IMR-90 (cell line): ENCODE data around the gene ABCA9.

Experiments used
- BHLHE40 ChIP-seq: fragments of 150-350 bp; IDR thresholded peaks from 2 replicates; pipeline ENCODE4 v1.6.1; 2016; ENCODE audit warnings: mild to moderate bottlenecking, low read depth, low read length
- CEBPB ChIP-seq: IDR thresholded peaks from 2 replicates; pipeline ENCODE4 v1.6.1; 2012; ENCODE audit warnings: low read depth, low read length, improper control_type of control experiment
- CHD1 ChIP-seq: IDR thresholded peaks from 2 replicates; pipeline ENCODE4 v1.6.1; 2012; ENCODE audit warnings: low read depth, low read length, improper control_type of control experiment
- MAFK ChIP-seq: IDR thresholded peaks from 2 replicates; pipeline ENCODE4 v1.6.1; 2012; ENCODE audit warnings: low read depth, low read length, improper control_type of control experiment
- MAZ ChIP-seq: IDR thresholded peaks from 2 replicates; pipeline ENCODE4 v1.6.1; 2012; ENCODE audit warnings: low read depth, mild to moderate bottlenecking, low read length, improper control_type of control experiment, moderate library complexity, borderline replicate concordance
- MXI1 ChIP-seq: IDR thresholded peaks from 2 replicates; pipeline ENCODE4 v1.6.1; 2012; ENCODE audit warnings: low read depth, mild to moderate bottlenecking, low read length, moderate library complexity, borderline replicate concordance
- NFE2L2 ChIP-seq: fragments of 150-350 bp; IDR thresholded peaks from 2 replicates; pipeline ENCODE4 v1.6.1; 2016; ENCODE audit warnings: low read depth, mild to moderate bottlenecking, low read length
- POLR2A ChIP-seq: IDR thresholded peaks from 2 replicates; pipeline ENCODE4 v1.6.1; 2012; ENCODE audit warnings: mild to moderate bottlenecking, low read depth, low read length
- RAD21 ChIP-seq: IDR thresholded peaks from 2 replicates; pipeline ENCODE4 v1.6.1; 2012; ENCODE audit warnings: low read length, improper control_type of control experiment
- RFX5 ChIP-seq: IDR thresholded peaks from 2 replicates; pipeline ENCODE4 v1.8.0; 2012; ENCODE audit warnings: low read depth, mild to moderate bottlenecking, low read length, moderate library complexity
- SMC3 ChIP-seq: fragments of 150-350 bp; IDR thresholded peaks from 2 replicates; pipeline ENCODE4 v1.6.1; 2016; ENCODE audit warnings: low read depth, mild to moderate bottlenecking, antibody characterized with exemption, low read length, moderate library complexity
- TF ChIP-seq, protein P1 (sequence below): fragments of 150-350 bp; IDR thresholded peaks from 2 replicates; pipeline ENCODE4 v1.6.1; 2017; ENCODE audit warnings: mild to moderate bottlenecking, antibody characterized with exemption, low read length, low read depth
- TF ChIP-seq, protein P2 (sequence below): fragments of 150-350 bp; IDR thresholded peaks from 2 replicates; pipeline ENCODE4 v1.6.1; 2016; ENCODE audit warnings: low read depth, mild to moderate bottlenecking, low read length, moderate library complexity, borderline replicate concordance
- TF ChIP-seq, protein P3 (sequence below): conservative IDR thresholded peaks from 2 replicates; pipeline ENCODE4 v1.5.1; 2012; ENCODE audit warnings: mild to moderate bottlenecking, low read depth, low read length, improper control_type of control experiment

DNA sequence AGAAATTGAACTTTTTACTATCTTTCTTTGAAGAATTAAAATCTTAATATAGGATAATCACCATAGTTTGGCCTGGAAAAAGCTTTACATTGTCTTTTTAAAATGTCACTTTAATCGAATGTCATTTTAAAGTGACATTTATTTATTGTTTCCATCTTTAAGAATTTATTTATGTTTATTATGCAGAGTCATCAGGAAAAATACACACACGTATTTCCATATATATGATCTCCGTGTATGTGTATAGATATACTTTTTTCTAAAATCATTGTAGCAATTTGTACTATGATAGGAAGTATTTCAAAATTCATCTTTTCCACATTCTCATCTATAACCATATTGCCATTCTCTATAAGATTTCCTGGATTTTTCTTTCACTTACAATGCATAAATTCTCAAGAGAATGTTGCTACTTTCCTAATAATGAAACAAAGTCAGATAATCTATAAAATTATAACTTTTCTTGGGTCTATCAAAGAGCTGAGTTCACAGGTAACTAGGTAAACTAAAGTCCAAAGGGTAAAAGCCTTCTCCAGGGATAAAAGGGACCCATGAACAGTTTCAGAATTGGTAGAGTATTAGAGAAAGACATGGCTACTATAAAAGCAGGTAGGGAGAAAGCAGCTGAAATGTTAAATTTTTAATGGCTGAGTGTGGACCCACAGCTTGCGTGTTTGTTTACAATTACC is 117.5 kb downstream of the ABCA9 start:
- TF ChIP-seq, protein P1, sequence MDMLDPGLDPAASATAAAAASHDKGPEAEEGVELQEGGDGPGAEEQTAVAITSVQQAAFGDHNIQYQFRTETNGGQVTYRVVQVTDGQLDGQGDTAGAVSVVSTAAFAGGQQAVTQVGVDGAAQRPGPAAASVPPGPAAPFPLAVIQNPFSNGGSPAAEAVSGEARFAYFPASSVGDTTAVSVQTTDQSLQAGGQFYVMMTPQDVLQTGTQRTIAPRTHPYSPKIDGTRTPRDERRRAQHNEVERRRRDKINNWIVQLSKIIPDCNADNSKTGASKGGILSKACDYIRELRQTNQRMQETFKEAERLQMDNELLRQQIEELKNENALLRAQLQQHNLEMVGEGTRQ = no peak
- TF ChIP-seq, protein P2, sequence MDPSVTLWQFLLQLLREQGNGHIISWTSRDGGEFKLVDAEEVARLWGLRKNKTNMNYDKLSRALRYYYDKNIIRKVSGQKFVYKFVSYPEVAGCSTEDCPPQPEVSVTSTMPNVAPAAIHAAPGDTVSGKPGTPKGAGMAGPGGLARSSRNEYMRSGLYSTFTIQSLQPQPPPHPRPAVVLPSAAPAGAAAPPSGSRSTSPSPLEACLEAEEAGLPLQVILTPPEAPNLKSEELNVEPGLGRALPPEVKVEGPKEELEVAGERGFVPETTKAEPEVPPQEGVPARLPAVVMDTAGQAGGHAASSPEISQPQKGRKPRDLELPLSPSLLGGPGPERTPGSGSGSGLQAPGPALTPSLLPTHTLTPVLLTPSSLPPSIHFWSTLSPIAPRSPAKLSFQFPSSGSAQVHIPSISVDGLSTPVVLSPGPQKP = no peak
- TF ChIP-seq, protein P3, sequence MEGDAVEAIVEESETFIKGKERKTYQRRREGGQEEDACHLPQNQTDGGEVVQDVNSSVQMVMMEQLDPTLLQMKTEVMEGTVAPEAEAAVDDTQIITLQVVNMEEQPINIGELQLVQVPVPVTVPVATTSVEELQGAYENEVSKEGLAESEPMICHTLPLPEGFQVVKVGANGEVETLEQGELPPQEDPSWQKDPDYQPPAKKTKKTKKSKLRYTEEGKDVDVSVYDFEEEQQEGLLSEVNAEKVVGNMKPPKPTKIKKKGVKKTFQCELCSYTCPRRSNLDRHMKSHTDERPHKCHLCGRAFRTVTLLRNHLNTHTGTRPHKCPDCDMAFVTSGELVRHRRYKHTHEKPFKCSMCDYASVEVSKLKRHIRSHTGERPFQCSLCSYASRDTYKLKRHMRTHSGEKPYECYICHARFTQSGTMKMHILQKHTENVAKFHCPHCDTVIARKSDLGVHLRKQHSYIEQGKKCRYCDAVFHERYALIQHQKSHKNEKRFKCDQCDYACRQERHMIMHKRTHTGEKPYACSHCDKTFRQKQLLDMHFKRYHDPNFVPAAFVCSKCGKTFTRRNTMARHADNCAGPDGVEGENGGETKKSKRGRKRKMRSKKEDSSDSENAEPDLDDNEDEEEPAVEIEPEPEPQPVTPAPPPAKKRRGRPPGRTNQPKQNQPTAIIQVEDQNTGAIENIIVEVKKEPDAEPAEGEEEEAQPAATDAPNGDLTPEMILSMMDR = no peak
- no peak for TF ChIP-seq RAD21
- TF ChIP-seq NFE2L2 = no peak
- TF ChIP-seq POLR2A = no peak
- no peak for TF ChIP-seq BHLHE40
- TF ChIP-seq SMC3 = no peak
- TF ChIP-seq MAZ = no peak
- no peak for TF ChIP-seq RFX5
- TF ChIP-seq MXI1 = no peak
- TF ChIP-seq CEBPB = no peak
- TF ChIP-seq MAFK = no peak
- TF ChIP-seq CHD1 = no peak
